SH-SY5Y (cell line): ENCODE results near the gene EMSY.

ENCODE experiments used
- GATA2 ChIP-seq: IDR thresholded peaks from 2 replicates; pipeline ENCODE4 v1.6.1; 2011; ENCODE audit warnings: mild to moderate bottlenecking, low read depth, low read length
- GATA3 ChIP-seq: IDR thresholded peaks from 2 replicates; pipeline ENCODE4 v1.6.1; 2011; ENCODE audit warnings: low read depth, mild to moderate bottlenecking, low read length, moderate library complexity

Gene EMSY

GRCh38 chr11:76471382-76471781 lies 26.6 kb downstream of the EMSY start:
- TF ChIP-seq GATA3 = no peak
- TF ChIP-seq GATA2 = no peak

- TF ChIP-seq GATA2 = no peak
- TF ChIP-seq GATA3 = no peak
Observed at GRCh38 chr11:76480241-76480640, 35.4 kb downstream of the EMSY start.

- TF ChIP-seq GATA3 (no peak), GATA2 (no peak)
Observed at GRCh38 chr11:76491644-76492043, 46.8 kb downstream of the EMSY start.

- TF ChIP-seq GATA2 (no peak), GATA3 (no peak)
Observed at GRCh38 chr11:76493040-76493439, 48.2 kb downstream of the EMSY start.

- TF ChIP-seq GATA3 (no peak), GATA2 (no peak)
Observed at GRCh38 chr11:76493626-76494539, 49.1 kb downstream of the EMSY start.

- TF ChIP-seq GATA2 = no peak
- no peak for TF ChIP-seq GATA3
Observed at GRCh38 chr11:76495019-76495418, 50.2 kb downstream of the EMSY start.

GRCh38 chr11:76496174-76496573 lies 51.4 kb downstream of the EMSY start:
- TF ChIP-seq GATA2 (no peak), GATA3 (no peak)

GRCh38 chr11:76501526-76502202 lies 56.8 kb downstream of the EMSY start:
- no peak for TF ChIP-seq GATA3
- no peak for TF ChIP-seq GATA2

GRCh38 chr11:76506833-76507232 lies 62.0 kb downstream of the EMSY start:
- no peak for TF ChIP-seq GATA2
- no peak for TF ChIP-seq GATA3

GRCh38 chr11:76510060-76511047 lies 65.5 kb downstream of the EMSY start:
- TF ChIP-seq GATA3 (no peak), GATA2 (no peak)

GRCh38 chr11:76512851-76513653 lies 68.2 kb downstream of the EMSY start:
- no peak for TF ChIP-seq GATA2
- TF ChIP-seq GATA3 = no peak

- TF ChIP-seq GATA2 (no peak), GATA3 (no peak)
Observed at GRCh38 chr11:76513654-76514034, 68.8 kb downstream of the EMSY start.

- TF ChIP-seq GATA2 (no peak), GATA3 (no peak)
Observed at GRCh38 chr11:76515494-76515893, 70.7 kb downstream of the EMSY start.

- TF ChIP-seq GATA2 (no peak), GATA3 (no peak)
Observed at GRCh38 chr11:76523147-76523546, 78.3 kb downstream of the EMSY start.
